SK-N-SH treated with all-trans-retinoic acid at 6 μM for 48 hours (cell line): ENCODE results near the gene EXD3.

Experiments used
- ATAC-seq: fragments of 200-7000 bp; cut with Tn5 transposase; 3 replicates; pipeline ENCODE4 v1.9.1; 2020; ENCODE audit warnings: mild to moderate bottlenecking, moderate library complexity
- ARNTL ChIP-seq: fragments of 450-650 bp; formaldehyde crosslinking; IDR thresholded peaks from 2 replicates; pipeline ENCODE4 v1.5.0; 2020; ENCODE audit warnings: low read depth, mild to moderate bottlenecking, moderate library complexity, borderline replicate concordance
- CSDC2 ChIP-seq: fragments of 250-450 bp; sonication (Bioruptor Pico); IDR thresholded peaks from 2 replicates; pipeline ENCODE4 v1.5.0; 2020; ENCODE audit warnings: mild to moderate bottlenecking, moderate library complexity
- CSRNP3 ChIP-seq: fragments of 250-450 bp; sonication (Bioruptor Pico); IDR thresholded peaks from 2 replicates; pipeline ENCODE4 v1.5.1; 2021; ENCODE audit warnings: mild to moderate bottlenecking, moderate library complexity
- ESRRG ChIP-seq: fragments of 250-450 bp; sonication (Bioruptor Pico); IDR thresholded peaks from 2 replicates; pipeline ENCODE4 v1.6.1; 2021; ENCODE audit warnings: mild to moderate bottlenecking
- GLIS3 ChIP-seq: fragments of 250-450 bp; sonication (Bioruptor Pico); IDR thresholded peaks from 2 replicates; pipeline ENCODE4 v1.5.0; 2020; ENCODE audit warnings: mild to moderate bottlenecking, moderate library complexity
- ISL1 ChIP-seq: fragments of 250-450 bp; sonication (Bioruptor Pico); IDR thresholded peaks from 2 replicates; pipeline ENCODE4 v2.1.2; 2022; ENCODE audit warnings: mild to moderate bottlenecking, moderate library complexity
- OSR1 ChIP-seq: fragments of 250-450 bp; sonication (Bioruptor Pico); IDR thresholded peaks from 2 replicates; pipeline ENCODE4 v1.8.0; 2022; ENCODE audit warnings: moderate library complexity, mild to moderate bottlenecking, inconsistent platforms
- PATZ1 ChIP-seq: fragments of 250-450 bp; sonication (Bioruptor Pico); IDR thresholded peaks from 2 replicates; pipeline ENCODE4 v1.8.0; 2020; ENCODE audit warnings: mild to moderate bottlenecking, moderate library complexity, borderline replicate concordance
- POU6F1 ChIP-seq: fragments of 250-450 bp; sonication (Bioruptor Pico); IDR thresholded peaks from 2 replicates; pipeline ENCODE4 v1.8.0; 2021; ENCODE audit warnings: low read depth, mild to moderate bottlenecking, moderate library complexity, borderline replicate concordance
- PPARA ChIP-seq: fragments of 250-450 bp; sonication (Bioruptor Pico); IDR thresholded peaks from 2 replicates; pipeline ENCODE4 v1.5.0; 2020; ENCODE audit warnings: mild to moderate bottlenecking, borderline replicate concordance
- RARB ChIP-seq: fragments of 250-450 bp; sonication (Bioruptor Pico); IDR thresholded peaks from 2 replicates; pipeline ENCODE4 v1.8.0; 2021; ENCODE audit warnings: mild to moderate bottlenecking, moderate library complexity
- SNAI2 ChIP-seq: fragments of 250-450 bp; sonication (Bioruptor Pico); IDR thresholded peaks from 2 replicates; pipeline ENCODE4 v1.5.0; 2020; ENCODE audit warnings: mild to moderate bottlenecking, moderate library complexity
- TCF4 ChIP-seq: fragments of 250-450 bp; sonication (Bioruptor Pico); IDR thresholded peaks from 2 replicates; pipeline ENCODE4 v1.8.0; 2021; ENCODE audit warnings: mild to moderate bottlenecking, moderate library complexity, borderline replicate concordance
- TOX ChIP-seq: fragments of 250-450 bp; sonication (Bioruptor Pico); IDR thresholded peaks from 2 replicates; pipeline ENCODE4 v1.8.0; 2021; ENCODE audit warnings: mild to moderate bottlenecking, moderate library complexity, borderline replicate concordance
- TSHZ2 ChIP-seq: fragments of 250-450 bp; sonication (Bioruptor Pico); IDR thresholded peaks from 2 replicates; pipeline ENCODE4 v1.5.0; 2020; ENCODE audit warnings: mild to moderate bottlenecking, moderate library complexity
- ZC3H10 ChIP-seq: fragments of 250-450 bp; sonication (Bioruptor Pico); IDR thresholded peaks from 2 replicates; pipeline ENCODE4 v1.5.1; 2021; ENCODE audit warnings: mild to moderate bottlenecking, moderate library complexity
- ZFP3 ChIP-seq: fragments of 250-450 bp; sonication (Bioruptor Pico); IDR thresholded peaks from 2 replicates; pipeline ENCODE4 v1.5.0; 2020; ENCODE audit warnings: mild to moderate bottlenecking, moderate library complexity
- ZFP30 ChIP-seq: fragments of 450-650 bp; formaldehyde crosslinking; IDR thresholded peaks from 2 replicates; pipeline ENCODE4 v1.5.0; 2022; ENCODE audit warnings: mild to moderate bottlenecking, moderate library complexity
- ZNF565 ChIP-seq: fragments of 450-650 bp; formaldehyde crosslinking; conservative IDR thresholded peaks from 2 replicates; pipeline ENCODE4 v1.5.0; 2020; ENCODE audit warnings: low read depth, mild to moderate bottlenecking, moderate library complexity
- ZNF70 ChIP-seq: fragments of 450-650 bp; formaldehyde crosslinking; IDR thresholded peaks from 2 replicates; pipeline ENCODE4 v1.5.0; 2020; ENCODE audit warnings: mild to moderate bottlenecking, moderate library complexity
- ZNF8 ChIP-seq: fragments of 450-650 bp; formaldehyde crosslinking; IDR thresholded peaks from 2 replicates; pipeline ENCODE4 v1.5.0; 2020; ENCODE audit warnings: mild to moderate bottlenecking, moderate library complexity

Gene EXD3

GRCh38 chr9:137302118-137302448 is 120.9 kb downstream of the EXD3 start, which contains the start of gene NRARP:
Gene NRARP, minus strand, starts transcription at chr9:137302271. Its CDS starts 343 bp downstream, at chr9:137301928.
- TF ChIP-seq ZNF70 (CRISPR knock-in tag) (no peak), ZFP30 (CRISPR knock-in tag) (no peak), ESRRG (CRISPR knock-in tag) (no peak), ZNF8 (CRISPR knock-in tag) (no peak), TOX (CRISPR knock-in tag) (no peak), ISL1 (CRISPR knock-in tag) (no peak), ZFP3 (CRISPR knock-in tag) (no peak), POU6F1 (CRISPR knock-in tag) (no peak), CSDC2 (CRISPR knock-in tag) (no peak), SNAI2 (CRISPR knock-in tag) (no peak), CSRNP3 (CRISPR knock-in tag) (no peak)
- peak; percentile 55 for ATAC-seq

GRCh38 chr9:137301081-137301947 is 121.6 kb downstream of the EXD3 start:
- TF ChIP-seq PPARA (CRISPR knock-in tag): no peak
- no peak for TF ChIP-seq ARNTL
- no peak for TF ChIP-seq CSRNP3 (CRISPR knock-in tag)
- TF ChIP-seq SNAI2 (CRISPR knock-in tag): no peak
- TF ChIP-seq TCF4: no peak
- TF ChIP-seq ESRRG (CRISPR knock-in tag): no peak
- TF ChIP-seq PATZ1 (CRISPR knock-in tag): no peak
- no peak for TF ChIP-seq ZC3H10
- TF ChIP-seq TSHZ2: no peak
- no peak for TF ChIP-seq ZFP30 (CRISPR knock-in tag)
- no peak for TF ChIP-seq TOX (CRISPR knock-in tag)
- TF ChIP-seq RARB (CRISPR knock-in tag): no peak
- TF ChIP-seq ZFP3 (CRISPR knock-in tag): no peak
- no peak for TF ChIP-seq GLIS3 (CRISPR knock-in tag)
- no peak for TF ChIP-seq POU6F1 (CRISPR knock-in tag)
- TF ChIP-seq ZNF8 (CRISPR knock-in tag): no peak
- TF ChIP-seq ZNF565 (CRISPR knock-in tag): no peak
- no peak for TF ChIP-seq OSR1 (CRISPR knock-in tag)
- ATAC-seq: peak; percentile 48
